SK-N-SH (cell line): ENCODE measurements around the gene FGF7. TPM values are rescaled to one million over a fixed set of nuclear protein-coding genes. Genes with fewer than 3 reads are reported as not detected.

Experiments used
- CTCF ChIA-PET: fragments of 300-600, 350-600 bp; formaldehyde crosslinking; extraction: SDS; loops from one replicate; lab custom pipeline; 2021; lab: Yijun Ruan, JAX
- POLR2A ChIA-PET: fragments of 350-600 bp; sonication (Branson Sonifier 250); formaldehyde crosslinking; extraction: SDS; loops from one replicate; lab custom pipeline; 2020; ENCODE audit warnings: antibody characterized with exemption, inconsistent platforms; lab: Yijun Ruan, JAX
- DNase-seq: peaks from one replicate; pipeline ENCODE4 v3.0.0; 2012
- H2AFZ ChIP-seq: fragments of 200-600 bp; sonication (generic); 2 replicates; pipeline ENCODE4 v1.8.1; 2016; ENCODE audit warnings: antibody characterized with exemption, mild to moderate bottlenecking, low read depth
- H3F3A ChIP-seq: fragments of 200-600 bp; sonication (generic); replicated peaks from 2 replicates; pipeline ENCODE3; 2016; ENCODE audit warnings: antibody characterized with exemption, mild to moderate bottlenecking; ENCODE audit not compliant: insufficient read depth
- H3K27ac ChIP-seq, 2 experiments: fragments of 200-500 bp in 1 of 2; fragments of 200-600 bp in 1 of 2; sonication (Bioruptor generic) in 1 of 2; sonication (generic), shearing (Covaris generic) in 1 of 2; 2 replicates each; pipeline versions ENCODE4 v1.5.1 to v1.6.1; 2014 to 2016; ENCODE audit warnings: low read depth in 2 of 2, inconsistent platforms in 1 of 2, low read length in 1 of 2, mild to moderate bottlenecking in 1 of 2, mixed read lengths in 1 of 2
- H3K27me3 ChIP-seq: fragments of 200-600 bp; sonication (generic), shearing (Covaris generic); 2 replicates; pipeline ENCODE4 v1.6.1; 2016; ENCODE audit warnings: mixed run types; ENCODE audit not compliant: insufficient read depth
- H3K36me3 ChIP-seq, 2 experiments: fragments of 200-500 bp in 1 of 2; fragments of 200-600 bp in 1 of 2; sonication (Bioruptor generic) in 1 of 2; sonication (generic) in 1 of 2; replicated peaks in 1 of 2; 2 replicates each; pipeline versions ENCODE3 to v1.5.1; 2014 to 2016; ENCODE audit warnings: low read length in 1 of 2, mild to moderate bottlenecking in 1 of 2; ENCODE audit not compliant: insufficient read depth in 2 of 2, control insufficient read depth in 1 of 2
- H3K4me1 ChIP-seq, 2 experiments: fragments of 200-500 bp in 1 of 2; fragments of 200-600 bp in 1 of 2; sonication (Bioruptor generic) in 1 of 2; sonication (generic), shearing (Covaris generic) in 1 of 2; 2 replicates each; pipeline versions ENCODE4 v1.5.1 to v1.6.1; 2014 to 2016; ENCODE audit warnings: low read depth in 1 of 2, low read length in 1 of 2, mixed run types in 1 of 2; ENCODE audit not compliant: insufficient read depth in 2 of 2, control insufficient read depth in 1 of 2
- H3K4me2 ChIP-seq: fragments of 200-600 bp; sonication (generic), shearing (Covaris generic); 2 replicates; pipeline ENCODE4 v1.6.1; 2017; ENCODE audit warnings: mixed run types
- H3K4me3 ChIP-seq, 2 experiments: fragments of 200-500 bp in 1 of 2; fragments of 200-600 bp in 1 of 2; sonication (Bioruptor generic) in 1 of 2; sonication (generic), shearing (Covaris generic) in 1 of 2; 2 replicates each; pipeline versions ENCODE4 v1.5.1 to v1.8.1; 2014 to 2016; ENCODE audit warnings: low read depth in 2 of 2, inconsistent platforms in 1 of 2, low read length in 1 of 2, mild to moderate bottlenecking in 1 of 2, mixed read lengths in 1 of 2, moderate library complexity in 1 of 2
- H3K79me2 ChIP-seq: fragments of 200-600 bp; sonication (generic); 2 replicates; pipeline ENCODE4 v1.8.1; 2017; ENCODE audit warnings: mild to moderate bottlenecking; ENCODE audit not compliant: insufficient read depth
- H3K9ac ChIP-seq: fragments of 200-600 bp; sonication (generic); 2 replicates; pipeline ENCODE4 v1.6.1; 2017; ENCODE audit warnings: mixed run types
- H3K9me2 ChIP-seq: fragments of 200-600 bp; sonication (generic); 2 replicates; pipeline ENCODE4 v1.6.1; 2017; ENCODE audit warnings: mixed run types
- H3K9me3 ChIP-seq: fragments of 200-600 bp; sonication (generic); 2 replicates; pipeline ENCODE4 v1.6.1; 2017; ENCODE audit warnings: mixed run types, mild to moderate bottlenecking, moderate library complexity
- H4K20me1 ChIP-seq: fragments of 200-600 bp; sonication (generic); 2 replicates; pipeline ENCODE4 v1.6.1; 2017; ENCODE audit warnings: mild to moderate bottlenecking, mixed run types; ENCODE audit not compliant: insufficient read depth
- CHD2 ChIP-seq: fragments of 150-350 bp; IDR thresholded peaks from 2 replicates; pipeline ENCODE4 v1.6.1; 2018; ENCODE audit warnings: low read length; ENCODE audit not compliant: partially characterized antibody
- EZH2phosphoT487 ChIP-seq: fragments of 200-600 bp; sonication (generic); IDR thresholded peaks from 2 replicates; pipeline ENCODE4 v1.6.1; 2017; ENCODE audit warnings: low read depth, mixed run types, mild to moderate bottlenecking, antibody characterized with exemption, moderate library complexity, borderline replicate concordance
- FOSL2 ChIP-seq: IDR thresholded peaks from 2 replicates; pipeline ENCODE4 v1.4.0; 2012; ENCODE audit warnings: low read depth, mild to moderate bottlenecking, moderate library complexity, borderline replicate concordance
- FOXM1 ChIP-seq: IDR thresholded peaks from 2 replicates; pipeline ENCODE4 v1.4.0; 2012; ENCODE audit warnings: low read depth, mild to moderate bottlenecking
- GATA2 ChIP-seq: sonication (generic); formaldehyde crosslinking; IDR thresholded peaks from 2 replicates; pipeline ENCODE4 v1.5.0; 2020; ENCODE audit warnings: mild to moderate bottlenecking, missing genetic modification reagents
- MAX ChIP-seq: IDR thresholded peaks from 2 replicates; pipeline ENCODE4 v1.4.0; 2012; ENCODE audit warnings: low read depth
- NFIC ChIP-seq: IDR thresholded peaks from 2 replicates; pipeline ENCODE4 v1.4.0; 2012; ENCODE audit warnings: borderline replicate concordance
- RAD21 ChIP-seq: IDR thresholded peaks from 2 replicates; pipeline ENCODE4 v1.6.1; 2012; ENCODE audit warnings: mild to moderate bottlenecking, low read length
- RXRA ChIP-seq: IDR thresholded peaks from 2 replicates; pipeline ENCODE4 v1.4.0; 2012; ENCODE audit warnings: low read depth, mild to moderate bottlenecking, borderline replicate concordance
- TCF12 ChIP-seq: IDR thresholded peaks from 2 replicates; pipeline ENCODE4 v1.4.0; 2012
- TEAD4 ChIP-seq: IDR thresholded peaks from 2 replicates; pipeline ENCODE4 v1.4.0; 2012; ENCODE audit warnings: mild to moderate bottlenecking, borderline replicate concordance; ENCODE audit not compliant: insufficient read depth
- USF1 ChIP-seq: IDR thresholded peaks from 2 replicates; pipeline ENCODE4 v1.4.0; 2012; ENCODE audit warnings: low read depth, borderline replicate concordance
- YY1 ChIP-seq: IDR thresholded peaks from 2 replicates; pipeline ENCODE4 v1.4.0; 2012; ENCODE audit warnings: low read depth, mild to moderate bottlenecking
- ZBTB33 ChIP-seq: IDR thresholded peaks from 2 replicates; pipeline ENCODE4 v1.4.0; 2012; ENCODE audit warnings: low read depth, borderline replicate concordance
- WGBS: methylation state at CpG from one replicate; pipeline ENCODE4 v1.1.6; 2017; ENCODE audit warnings: low lambda C conversion rate; 5-methylcytosine and 5-hydroxymethylcytosine counted together
- polyA plus RNA-seq, 3 experiments: library from polyadenylated mRNA; depleted of rRNA; stranded (reverse); fragments of >200 nt; gene quantifications; 2 replicates each; pipeline ENCODE4 v1.2.3, GENCODE V29; 2012
- TF ChIP-seq, protein P1 (sequence below): fragments of 200-600 bp; sonication (generic); IDR thresholded peaks from 2 replicates; pipeline ENCODE4 v1.6.1; 2017; ENCODE audit warnings: antibody characterized with exemption, mild to moderate bottlenecking, moderate library complexity
- TF ChIP-seq, protein P2 (sequence below): IDR thresholded peaks from 2 replicates; pipeline ENCODE4 v1.6.1; 2012; ENCODE audit warnings: mild to moderate bottlenecking, low read depth, low read length, moderate library complexity

FGF7 gene
- polyA plus RNA-seq, 1 of the 3 experiments (the other 2 are of a cell fraction): 0.25 TPM

- no peaks in the 10 kb centered on the region for H3K9me3 ChIP-seq
- 95% methylated on average over 1 of the region's 1 CpG for WGBS
- H3K9ac ChIP-seq: no peak overlapping the region
- no peaks in the 10 kb centered on the region for H3K27me3 ChIP-seq
- no peaks in the 10 kb centered on the region for H4K20me1 ChIP-seq
- no peak overlapping the region for H3K4me3 ChIP-seq
- TF ChIP-seq CHD2 (no peak), FOXM1 (no peak), FOSL2 (no peak), GATA2 (CRISPR knock-in tag) (no peak), MAX (no peak), RXRA (no peak), TCF12 (no peak), YY1 (no peak), TEAD4 (no peak), RAD21 (no peak), NFIC (no peak), EZH2phosphoT487 (no peak), USF1 (no peak), ZBTB33 (no peak)
- TF ChIP-seq, protein P1, sequence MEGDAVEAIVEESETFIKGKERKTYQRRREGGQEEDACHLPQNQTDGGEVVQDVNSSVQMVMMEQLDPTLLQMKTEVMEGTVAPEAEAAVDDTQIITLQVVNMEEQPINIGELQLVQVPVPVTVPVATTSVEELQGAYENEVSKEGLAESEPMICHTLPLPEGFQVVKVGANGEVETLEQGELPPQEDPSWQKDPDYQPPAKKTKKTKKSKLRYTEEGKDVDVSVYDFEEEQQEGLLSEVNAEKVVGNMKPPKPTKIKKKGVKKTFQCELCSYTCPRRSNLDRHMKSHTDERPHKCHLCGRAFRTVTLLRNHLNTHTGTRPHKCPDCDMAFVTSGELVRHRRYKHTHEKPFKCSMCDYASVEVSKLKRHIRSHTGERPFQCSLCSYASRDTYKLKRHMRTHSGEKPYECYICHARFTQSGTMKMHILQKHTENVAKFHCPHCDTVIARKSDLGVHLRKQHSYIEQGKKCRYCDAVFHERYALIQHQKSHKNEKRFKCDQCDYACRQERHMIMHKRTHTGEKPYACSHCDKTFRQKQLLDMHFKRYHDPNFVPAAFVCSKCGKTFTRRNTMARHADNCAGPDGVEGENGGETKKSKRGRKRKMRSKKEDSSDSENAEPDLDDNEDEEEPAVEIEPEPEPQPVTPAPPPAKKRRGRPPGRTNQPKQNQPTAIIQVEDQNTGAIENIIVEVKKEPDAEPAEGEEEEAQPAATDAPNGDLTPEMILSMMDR: no peak
- TF ChIP-seq, protein P2, sequence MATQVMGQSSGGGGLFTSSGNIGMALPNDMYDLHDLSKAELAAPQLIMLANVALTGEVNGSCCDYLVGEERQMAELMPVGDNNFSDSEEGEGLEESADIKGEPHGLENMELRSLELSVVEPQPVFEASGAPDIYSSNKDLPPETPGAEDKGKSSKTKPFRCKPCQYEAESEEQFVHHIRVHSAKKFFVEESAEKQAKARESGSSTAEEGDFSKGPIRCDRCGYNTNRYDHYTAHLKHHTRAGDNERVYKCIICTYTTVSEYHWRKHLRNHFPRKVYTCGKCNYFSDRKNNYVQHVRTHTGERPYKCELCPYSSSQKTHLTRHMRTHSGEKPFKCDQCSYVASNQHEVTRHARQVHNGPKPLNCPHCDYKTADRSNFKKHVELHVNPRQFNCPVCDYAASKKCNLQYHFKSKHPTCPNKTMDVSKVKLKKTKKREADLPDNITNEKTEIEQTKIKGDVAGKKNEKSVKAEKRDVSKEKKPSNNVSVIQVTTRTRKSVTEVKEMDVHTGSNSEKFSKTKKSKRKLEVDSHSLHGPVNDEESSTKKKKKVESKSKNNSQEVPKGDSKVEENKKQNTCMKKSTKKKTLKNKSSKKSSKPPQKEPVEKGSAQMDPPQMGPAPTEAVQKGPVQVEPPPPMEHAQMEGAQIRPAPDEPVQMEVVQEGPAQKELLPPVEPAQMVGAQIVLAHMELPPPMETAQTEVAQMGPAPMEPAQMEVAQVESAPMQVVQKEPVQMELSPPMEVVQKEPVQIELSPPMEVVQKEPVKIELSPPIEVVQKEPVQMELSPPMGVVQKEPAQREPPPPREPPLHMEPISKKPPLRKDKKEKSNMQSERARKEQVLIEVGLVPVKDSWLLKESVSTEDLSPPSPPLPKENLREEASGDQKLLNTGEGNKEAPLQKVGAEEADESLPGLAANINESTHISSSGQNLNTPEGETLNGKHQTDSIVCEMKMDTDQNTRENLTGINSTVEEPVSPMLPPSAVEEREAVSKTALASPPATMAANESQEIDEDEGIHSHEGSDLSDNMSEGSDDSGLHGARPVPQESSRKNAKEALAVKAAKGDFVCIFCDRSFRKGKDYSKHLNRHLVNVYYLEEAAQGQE: no peak
- POLR2A ChIA-PET: no interaction called here
- DNase-seq: no peak
- no peaks in the 10 kb centered on the region; a peak in 1 of 4 replicates for H3K4me1 ChIP-seq
- H3K4me2 ChIP-seq: no peak overlapping the region
- H3F3A ChIP-seq: no peaks in the 10 kb centered on the region
- H3K79me2 ChIP-seq: no peaks in the 10 kb centered on the region
- no peak overlapping the region for H2AFZ ChIP-seq
- no peaks in the 10 kb centered on the region for H3K9me2 ChIP-seq
- H3K36me3 ChIP-seq: no peaks in the 10 kb centered on the region
- no peak overlapping the region for H3K27ac ChIP-seq
- CTCF ChIA-PET: interaction anchor here (0.6 kb wide), 1 partner anchor 274 kb away, joined by 3 read pairs; no protein-coding TSS in a partner anchor
Observed at GRCh38 chr15:49383266-49383665, 39.8 kb upstream of the FGF7 start.
